IPS-11a (cell line): ENCODE data around the gene CREBL2.

Experiments
- H3K4me3 ChIP-seq: one replicate; pipeline ENCODE4 v1.5.1; 2013; ENCODE audit warnings: low read depth, low read length, control low read depth

CREBL2 gene

GRCh38 chr12:12671850-12672660, 60.4 kb downstream of the CREBL2 start:
- no peak overlapping the region for H3K4me3 ChIP-seq

DNA sequence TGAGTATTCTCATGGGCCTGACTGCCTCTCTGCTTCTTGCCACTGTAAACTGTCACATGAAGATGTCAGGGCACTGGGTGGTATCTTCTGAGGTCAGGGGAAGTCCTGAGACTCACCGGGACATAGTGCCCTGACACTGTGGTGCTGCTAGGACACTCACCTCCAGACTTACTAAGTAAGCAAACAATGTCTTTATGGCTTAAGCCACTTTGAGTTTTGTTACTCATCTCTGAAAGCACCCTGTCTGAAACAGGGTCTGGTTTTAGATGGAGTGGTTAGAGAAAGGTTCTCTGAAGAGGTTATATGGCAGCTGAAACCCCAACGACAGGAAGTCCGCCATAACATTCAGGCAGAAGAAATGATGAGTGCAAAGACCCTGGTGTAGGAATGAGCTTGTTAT, 61.6 kb downstream of the CREBL2 start:
- no peak overlapping the region for H3K4me3 ChIP-seq

DNA sequence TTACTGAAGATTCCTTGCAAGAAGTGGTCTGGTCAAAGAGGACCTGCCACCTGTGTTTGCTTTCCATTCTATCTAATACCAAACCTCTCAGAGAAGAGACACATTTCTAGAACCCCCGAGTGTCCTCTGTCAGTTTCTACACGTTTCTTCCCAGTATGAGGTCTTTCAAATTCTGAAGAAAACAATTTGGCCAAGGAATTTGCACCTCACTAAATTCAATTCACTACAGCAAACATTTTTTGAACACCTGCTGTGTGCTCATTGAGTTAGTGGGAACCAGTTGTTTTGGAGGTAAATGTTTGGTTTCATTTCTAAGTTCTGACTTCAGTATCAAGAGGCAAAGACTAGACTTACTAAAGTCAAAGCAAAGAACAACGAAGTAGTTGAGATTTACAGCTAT, 64.9 kb downstream of the CREBL2 start:
- no peak overlapping the region for H3K4me3 ChIP-seq

GRCh38 chr12:12681061-12681765, 69.5 kb downstream of the CREBL2 start:
- no peak overlapping the region for H3K4me3 ChIP-seq

DNA sequence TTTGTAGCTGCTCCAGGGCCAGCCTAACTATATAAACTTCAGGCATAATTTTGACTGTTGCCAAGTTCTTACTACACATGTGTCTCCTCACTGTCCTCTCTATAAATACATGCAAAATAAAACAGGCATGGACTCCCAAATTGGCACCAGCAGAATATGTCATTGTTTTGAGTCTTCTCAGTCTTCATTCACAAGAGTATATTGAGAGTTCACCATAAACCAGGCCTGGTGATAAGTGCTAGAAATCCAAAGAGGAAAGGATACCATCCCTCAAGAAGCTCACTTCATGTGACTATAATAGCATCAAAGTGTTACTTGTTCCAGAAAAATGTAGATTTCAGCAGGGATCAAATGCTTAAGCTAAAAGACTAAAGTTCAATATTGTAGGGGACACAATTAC, 70.6 kb downstream of the CREBL2 start:
- H3K4me3 ChIP-seq = no peak overlapping the region

GRCh38 chr12:12683136-12683697, 71.5 kb downstream of the CREBL2 start:
- peak overlapping the region; percentile 77 for H3K4me3 ChIP-seq

DNA sequence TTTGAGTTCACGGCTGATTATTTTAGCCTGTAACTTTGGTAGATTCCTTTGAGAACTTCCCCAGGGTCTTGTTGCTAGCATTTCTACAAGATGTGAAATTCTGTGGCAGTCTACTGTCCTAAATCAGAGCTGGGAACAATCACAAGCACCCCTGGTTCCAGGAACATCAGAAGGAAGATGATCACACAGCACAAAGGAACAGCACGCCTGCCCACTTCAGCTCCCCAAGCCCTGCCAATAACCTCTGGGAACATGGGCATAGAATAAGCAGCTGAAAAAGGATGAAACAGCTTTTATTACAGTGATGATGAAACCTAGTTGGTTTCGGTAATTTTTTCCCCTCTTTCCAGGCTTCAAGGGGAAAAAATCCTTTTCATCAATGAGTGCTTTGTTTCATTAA, 72.0 kb downstream of the CREBL2 start:
- peak overlapping the region; percentile 77 for H3K4me3 ChIP-seq

- peak overlapping the region; percentile 77 for H3K4me3 ChIP-seq
These were observed 72.9 kb downstream of the CREBL2 start for GRCh38 chr12:12684375-12685106.

- no peak overlapping the region for H3K4me3 ChIP-seq
These were observed 73.6 kb downstream of the CREBL2 start for GRCh38 chr12:12685305-12685704.

- no peak overlapping the region for H3K4me3 ChIP-seq
These were observed 74.8 kb downstream of the CREBL2 start for GRCh38 chr12:12686472-12686871.

DNA sequence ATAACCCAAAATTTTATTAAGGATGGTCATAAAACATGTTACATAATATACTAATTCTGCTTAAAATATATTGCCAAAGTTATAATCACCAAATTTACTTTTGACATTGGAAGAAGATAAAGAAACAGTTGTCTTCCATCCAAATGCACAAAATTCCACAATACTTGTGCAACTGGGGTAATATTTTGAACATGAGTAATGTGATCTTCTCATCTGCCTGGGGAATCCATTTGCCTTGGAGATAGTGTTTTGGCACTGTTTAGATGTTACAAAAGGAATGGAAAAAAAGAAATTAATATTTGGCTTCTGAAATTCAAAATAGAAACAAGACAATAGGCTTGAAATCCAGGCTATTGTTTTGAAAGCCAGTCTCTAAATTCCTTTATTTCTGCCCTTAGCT, 75.2 kb downstream of the CREBL2 start:
- no peak overlapping the region for H3K4me3 ChIP-seq

GRCh38 chr12:12689647-12690300, 78.1 kb downstream of the CREBL2 start:
- no peak overlapping the region for H3K4me3 ChIP-seq

DNA sequence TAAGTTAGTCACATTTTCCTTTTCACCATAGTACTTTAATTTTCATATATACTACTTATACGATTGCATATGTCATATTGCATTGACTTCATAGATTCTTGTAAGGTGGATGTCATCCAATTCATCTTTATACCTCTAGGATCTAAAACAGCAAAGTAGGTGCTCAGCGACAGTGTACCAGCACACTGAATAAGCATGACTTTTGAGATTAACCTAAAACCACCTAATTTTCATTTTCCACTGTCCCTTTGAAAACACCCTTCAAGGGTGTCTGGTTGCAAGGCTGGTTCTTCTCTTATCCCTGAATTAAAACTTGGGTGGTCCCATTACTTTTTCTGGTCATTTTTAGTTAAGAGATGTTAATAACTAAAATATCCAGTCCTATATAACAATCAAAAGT, 79.9 kb downstream of the CREBL2 start:
- H3K4me3 ChIP-seq = no peak overlapping the region

DNA sequence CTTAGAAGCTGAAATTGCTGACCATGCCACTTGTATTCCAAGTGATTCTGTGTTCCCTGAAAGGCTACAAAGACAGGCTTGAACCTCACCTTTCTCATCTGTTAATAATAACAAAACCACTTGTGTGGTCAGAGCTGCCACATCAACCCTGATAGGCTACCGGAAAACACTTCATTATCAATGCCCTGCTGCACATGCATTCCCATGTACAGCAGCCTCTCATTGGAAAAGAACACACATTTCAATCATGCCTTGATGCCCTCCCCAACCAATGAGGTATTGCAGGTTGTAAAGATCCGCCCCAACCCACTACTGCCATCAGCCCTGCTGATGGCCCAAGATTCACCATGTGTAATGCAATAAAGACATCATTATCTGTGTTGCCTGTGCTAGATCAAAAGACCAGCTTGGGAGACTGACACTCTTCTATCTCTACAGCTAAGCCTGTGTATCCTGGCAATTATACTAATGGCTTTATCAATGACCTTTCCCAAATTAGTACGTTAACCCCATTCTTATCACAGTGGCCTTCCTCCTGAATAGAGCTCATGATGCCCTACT, 81.5 kb downstream of the CREBL2 start:
- no peak overlapping the region for H3K4me3 ChIP-seq
